NCI-H2107 treated with DMSO at 0.1 percent for 48 hours (cell line): Measurements from ENCODE around the gene SIT1.

ENCODE experiments used
- DNase-seq: peaks from one replicate; lab custom pipeline; 2025; ENCODE audit not compliant: unreplicated experiment; lab: John Stamatoyannopoulos, UW

The SIT1 gene

GRCh38 chr9:35682520-35683315 lies 32.0 kb upstream of the SIT1 start:
- DNase-seq: no peak

DNA sequence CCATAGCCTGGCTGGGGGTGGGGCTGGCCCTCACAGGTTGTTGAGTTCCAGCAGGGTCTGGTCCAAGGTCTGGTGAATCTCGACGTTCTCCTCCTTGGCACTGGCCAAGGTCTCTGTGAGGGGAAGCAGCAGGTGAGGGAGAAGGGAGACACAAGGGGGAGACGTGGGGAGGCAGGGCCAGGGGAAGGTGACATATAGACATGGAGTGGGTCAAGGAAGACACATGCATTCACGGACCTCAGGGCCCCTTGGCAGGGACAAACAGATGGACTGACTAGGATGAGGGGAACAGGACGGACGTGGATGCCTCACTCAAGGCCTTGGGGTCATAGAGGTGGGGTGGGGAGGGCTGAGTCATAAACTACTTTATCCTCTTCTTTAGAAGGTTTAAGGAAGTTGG lies 31.3 kb upstream of the SIT1 start:
- DNase-seq: no peak

- DNase-seq: no peak
These were observed 30.7 kb upstream of the SIT1 start for GRCh38 chr9:35681341-35682002.

- DNase-seq: no peak
These were observed 29.8 kb upstream of the SIT1 start for GRCh38 chr9:35680331-35681105.

- no peak for DNase-seq
These were observed 29.1 kb upstream of the SIT1 start for GRCh38 chr9:35679766-35680330.

DNA sequence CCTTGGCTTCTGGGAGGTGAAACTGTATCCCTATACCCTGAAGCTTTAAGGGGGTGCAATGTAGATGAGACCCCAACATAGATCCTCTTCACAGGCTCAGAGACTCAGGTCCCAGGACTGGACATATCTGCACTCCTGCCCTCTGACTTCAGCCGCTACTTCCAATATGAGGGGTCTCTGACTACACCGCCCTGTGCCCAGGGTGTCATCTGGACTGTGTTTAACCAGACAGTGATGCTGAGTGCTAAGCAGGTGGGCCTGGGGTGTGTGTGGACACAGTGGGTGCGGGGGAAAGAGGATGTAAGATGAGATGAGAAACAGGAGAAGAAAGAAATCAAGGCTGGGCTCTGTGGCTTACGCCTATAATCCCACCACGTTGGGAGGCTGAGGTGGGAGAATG lies 28.4 kb upstream of the SIT1 start:
- DNase-seq: no peak

DNA sequence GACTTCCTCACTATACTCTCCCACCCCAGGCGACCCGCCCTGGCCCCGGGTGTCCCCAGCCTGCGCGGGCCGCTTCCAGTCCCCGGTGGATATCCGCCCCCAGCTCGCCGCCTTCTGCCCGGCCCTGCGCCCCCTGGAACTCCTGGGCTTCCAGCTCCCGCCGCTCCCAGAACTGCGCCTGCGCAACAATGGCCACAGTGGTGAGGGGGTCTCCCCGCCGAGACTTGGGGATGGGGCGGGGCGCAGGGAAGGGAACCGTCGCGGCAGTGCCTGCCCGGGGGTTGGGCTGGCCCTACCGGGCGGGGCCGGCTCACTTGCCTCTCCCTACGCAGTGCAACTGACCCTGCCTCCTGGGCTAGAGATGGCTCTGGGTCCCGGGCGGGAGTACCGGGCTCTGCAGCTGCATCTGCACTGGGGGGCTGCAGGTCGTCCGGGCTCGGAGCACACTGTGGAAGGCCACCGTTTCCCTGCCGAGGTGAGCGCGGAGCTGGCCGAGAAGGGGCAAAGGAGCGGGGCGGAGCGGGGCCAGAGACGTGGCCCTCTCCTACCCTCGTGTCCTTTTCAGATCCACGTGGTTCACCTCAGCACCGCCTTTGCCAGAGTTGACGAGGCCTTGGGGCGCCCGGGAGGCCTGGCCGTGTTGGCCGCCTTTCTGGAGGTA lies 25.1 kb upstream of the SIT1 start:
- no peak for DNase-seq

GRCh38 chr9:35675204-35675603 lies 24.5 kb upstream of the SIT1 start:
- DNase-seq: no peak

DNA sequence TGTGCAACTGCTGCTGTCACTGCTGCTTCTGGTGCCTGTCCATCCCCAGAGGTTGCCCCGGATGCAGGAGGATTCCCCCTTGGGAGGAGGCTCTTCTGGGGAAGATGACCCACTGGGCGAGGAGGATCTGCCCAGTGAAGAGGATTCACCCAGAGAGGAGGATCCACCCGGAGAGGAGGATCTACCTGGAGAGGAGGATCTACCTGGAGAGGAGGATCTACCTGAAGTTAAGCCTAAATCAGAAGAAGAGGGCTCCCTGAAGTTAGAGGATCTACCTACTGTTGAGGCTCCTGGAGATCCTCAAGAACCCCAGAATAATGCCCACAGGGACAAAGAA lies 23.3 kb upstream of the SIT1 start:
- no peak for DNase-seq

- DNase-seq: peak; percentile 39
These were observed 22.6 kb upstream of the SIT1 start, which contains the start of gene CA9 for GRCh38 chr9:35673132-35674024. Gene CA9 (plus strand): TSS chr9:35673928. CDS start chr9:35673960, 32 bp downstream.

DNA sequence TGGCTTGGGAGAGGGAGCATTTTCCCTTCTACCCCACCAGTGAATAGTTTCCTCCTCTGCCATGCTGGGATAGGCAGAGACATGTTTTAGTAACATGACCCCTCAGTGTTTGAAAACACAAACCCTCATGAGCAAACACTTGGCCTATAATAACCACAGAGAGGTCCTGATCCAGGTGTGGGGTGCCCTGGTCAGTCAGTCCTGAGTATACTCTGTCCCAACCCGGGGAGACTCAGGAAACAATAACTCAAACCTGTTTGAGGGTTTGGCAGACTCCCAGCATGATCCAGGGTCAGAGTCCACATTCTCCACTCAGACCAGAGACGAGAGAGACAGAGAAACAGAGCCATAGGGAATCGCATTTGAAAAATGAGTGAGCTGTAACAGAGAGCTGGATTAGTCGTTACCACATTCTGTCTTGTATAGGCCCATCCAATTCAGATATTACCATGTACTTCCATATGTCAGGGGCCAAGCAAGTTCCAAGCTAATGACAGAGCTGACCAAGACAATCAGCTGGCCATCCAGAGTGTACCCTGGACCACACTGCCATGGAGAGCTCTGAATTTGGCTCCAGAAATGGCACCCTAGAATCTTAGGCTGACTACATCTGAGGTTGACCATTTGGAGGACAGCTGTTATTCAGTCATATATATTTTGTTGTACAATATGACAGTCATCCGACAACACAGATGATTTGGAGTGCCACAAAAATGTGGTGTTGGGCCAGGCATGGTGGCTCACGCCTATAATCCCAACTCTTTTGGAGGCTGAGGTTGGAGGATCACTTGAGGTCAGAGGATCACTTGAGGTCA lies 18.8 kb upstream of the SIT1 start:
- DNase-seq: no peak

GRCh38 chr9:35667939-35668338 lies 17.2 kb upstream of the SIT1 start:
- no peak for DNase-seq

GRCh38 chr9:35666549-35666948 lies 15.8 kb upstream of the SIT1 start:
- DNase-seq: no peak

DNA sequence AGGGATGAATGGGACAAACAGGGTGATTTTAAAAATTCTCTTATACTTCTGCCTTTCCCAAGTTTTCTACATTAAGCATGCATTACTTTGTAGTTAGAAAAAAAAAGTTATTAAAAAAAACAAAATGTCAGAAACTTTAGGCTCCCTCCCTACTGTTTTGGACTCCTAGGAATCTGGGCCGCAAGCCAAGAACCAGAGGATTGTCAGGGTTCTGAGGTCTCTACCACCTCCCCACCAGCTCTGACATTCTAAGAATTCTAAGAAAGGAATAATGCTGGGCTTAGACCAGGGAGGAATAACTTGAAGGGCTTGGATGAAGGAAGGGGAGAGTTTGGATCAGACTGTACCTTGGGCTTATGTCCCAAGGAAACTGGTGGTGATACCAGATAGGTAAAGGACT lies 15.3 kb upstream of the SIT1 start:
- no peak for DNase-seq

GRCh38 chr9:35665471-35665818 lies 14.7 kb upstream of the SIT1 start:
- DNase-seq: no peak

GRCh38 chr9:35664531-35665470 lies 14.1 kb upstream of the SIT1 start, which contains the start of gene ARHGEF39:
Gene ARHGEF39 (minus strand): TSS chr9:35665195. CDS start chr9:35665169, 26 bp downstream.
- peak; percentile 72 for DNase-seq

DNA sequence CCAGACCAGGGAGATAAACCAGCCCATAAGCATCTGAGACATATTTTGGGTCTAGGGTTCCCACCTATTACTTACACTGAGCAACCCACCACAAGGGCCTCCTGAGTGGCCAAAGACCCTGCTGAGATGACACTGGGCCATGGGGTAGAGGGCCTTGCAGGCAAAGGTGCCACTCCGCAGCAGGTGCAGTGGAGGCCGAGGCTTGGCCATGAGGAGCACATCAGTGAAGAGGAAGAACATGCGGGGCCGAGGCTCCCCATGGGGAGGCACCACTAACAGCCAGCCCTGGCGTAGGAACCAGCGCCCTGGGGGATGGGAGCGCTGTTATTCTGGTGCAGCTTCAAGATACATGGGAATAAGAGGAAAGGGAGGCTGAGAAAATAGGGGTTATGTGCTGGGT lies 11.7 kb upstream of the SIT1 start:
- no peak for DNase-seq

- DNase-seq: no peak
These were observed 11.1 kb upstream of the SIT1 start for GRCh38 chr9:35661756-35662350.
